GM21367 (cell line): Measurements from ENCODE around the gene PCYT1A.

Experiments
- ATAC-seq: cut with Tn5 transposase; IDR thresholded peaks from one replicate; pipeline ENCODE4 v1.9.1; 2021; ENCODE audit not compliant: unreplicated experiment

Gene PCYT1A

DNA sequence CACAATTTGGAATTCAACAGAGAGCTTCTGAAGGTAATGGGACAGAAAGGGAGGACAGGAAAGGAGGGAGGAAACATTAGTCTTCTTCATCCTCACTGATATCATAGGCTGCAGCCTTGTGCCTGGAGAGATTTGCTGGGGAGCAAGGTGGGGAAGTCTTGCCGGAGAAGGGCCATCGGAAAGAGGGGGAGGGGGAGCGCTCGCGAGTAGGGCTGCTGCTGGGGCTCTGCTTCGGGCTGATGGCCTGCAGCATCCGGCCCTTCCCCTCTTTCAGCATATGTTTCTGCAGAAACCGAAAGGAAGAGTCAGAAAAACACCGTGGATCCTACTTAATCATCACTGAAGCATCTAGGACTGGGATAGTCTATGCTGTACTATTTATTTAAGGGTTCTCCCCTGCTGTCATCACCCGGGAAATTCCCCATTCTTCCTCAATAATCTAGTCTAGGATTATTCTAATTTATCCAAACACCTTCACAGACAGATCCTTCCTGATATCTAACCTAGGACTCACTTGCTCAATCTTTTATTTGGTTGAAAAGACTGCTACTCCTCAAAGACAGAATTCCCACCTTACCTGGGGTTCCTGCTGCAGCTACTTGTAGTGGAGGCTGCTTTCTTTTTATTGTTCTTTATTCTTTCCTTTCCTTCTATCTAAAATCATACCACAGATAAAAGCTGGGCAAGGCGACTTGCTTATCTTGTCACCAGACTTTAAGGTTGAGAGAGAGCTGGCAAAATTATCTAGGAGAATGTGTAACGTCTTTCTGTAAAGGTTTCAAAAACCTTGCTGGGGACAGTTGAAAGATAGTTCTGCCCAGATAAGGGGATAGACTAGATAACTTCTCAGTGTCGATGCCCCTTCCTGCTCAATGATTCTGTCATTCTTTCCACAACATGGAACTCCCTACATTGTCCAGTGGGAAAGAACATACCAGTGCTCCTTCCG, 48.6 kb downstream of the PCYT1A start:
- ATAC-seq: no peak

DNA sequence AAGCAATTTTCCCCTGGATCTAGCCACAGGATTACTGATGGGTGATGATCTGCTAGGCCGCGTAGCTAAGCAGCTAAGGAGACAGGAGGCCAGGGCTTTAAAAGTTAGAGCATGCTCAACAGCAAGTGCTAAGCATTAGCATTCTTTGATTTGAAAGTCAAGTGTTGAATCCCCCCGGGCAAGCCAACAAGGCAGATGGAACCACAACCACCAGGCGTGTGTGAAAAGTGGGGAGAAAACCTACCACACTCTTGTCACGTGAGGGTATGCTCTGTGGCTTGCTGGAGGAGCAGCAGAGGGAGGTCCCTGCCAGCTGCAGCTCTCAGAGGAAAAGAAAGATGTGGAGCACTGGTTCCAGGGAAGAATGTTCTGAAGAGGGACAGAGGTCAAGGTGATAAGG, 50.3 kb downstream of the PCYT1A start:
- no peak for ATAC-seq

DNA sequence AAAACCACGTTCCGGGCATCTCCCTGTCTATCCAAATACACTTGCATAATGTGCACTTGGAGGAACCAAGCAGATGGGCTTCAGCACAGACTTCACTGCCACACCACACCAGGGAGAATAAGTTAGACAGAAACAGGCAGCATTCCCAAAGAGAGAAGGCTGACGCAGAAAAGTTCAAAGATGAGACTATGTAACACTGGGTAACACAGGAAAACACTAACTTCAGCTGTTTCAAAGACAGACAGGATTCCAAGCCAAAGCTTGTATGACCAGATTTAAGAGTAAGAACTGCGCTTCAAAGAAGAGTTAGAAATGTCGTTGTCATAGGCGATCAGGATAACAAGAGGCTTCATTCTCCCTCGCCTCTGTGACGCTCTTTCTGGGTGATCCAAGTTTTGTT, 51.3 kb downstream of the PCYT1A start:
- no peak for ATAC-seq

DNA sequence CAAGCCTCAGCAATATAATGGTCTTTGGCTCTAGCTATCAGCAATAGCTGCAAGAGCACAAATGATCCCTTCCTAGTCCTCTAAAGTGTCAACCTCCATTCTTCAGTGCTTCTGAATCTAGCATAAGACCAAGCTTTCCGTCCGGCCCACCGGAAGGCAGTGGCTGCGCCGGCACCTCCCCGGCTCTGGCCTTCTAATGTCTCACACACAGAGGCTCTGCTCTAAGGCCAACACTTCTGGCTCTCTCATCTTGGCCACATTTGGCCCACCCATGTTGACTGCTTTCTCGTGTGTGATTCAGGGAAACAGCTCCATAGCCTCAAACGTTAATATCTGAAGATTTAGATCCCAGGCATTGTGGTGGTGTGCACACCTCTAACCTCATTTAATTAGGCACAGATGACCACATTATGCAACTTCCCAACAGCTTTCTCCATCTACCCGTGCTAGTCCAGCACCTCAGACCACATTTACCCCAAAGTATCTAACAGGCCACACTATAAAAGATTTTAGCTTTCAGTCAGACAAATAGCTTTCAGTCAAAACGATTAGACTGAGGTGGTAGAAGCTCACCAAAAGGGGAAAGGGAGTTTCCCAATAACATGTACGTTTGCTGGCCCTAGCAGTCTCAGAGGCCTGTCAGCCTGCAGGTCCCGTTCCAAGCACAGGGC, 51.9 kb downstream of the PCYT1A start:
- no peak for ATAC-seq

DNA sequence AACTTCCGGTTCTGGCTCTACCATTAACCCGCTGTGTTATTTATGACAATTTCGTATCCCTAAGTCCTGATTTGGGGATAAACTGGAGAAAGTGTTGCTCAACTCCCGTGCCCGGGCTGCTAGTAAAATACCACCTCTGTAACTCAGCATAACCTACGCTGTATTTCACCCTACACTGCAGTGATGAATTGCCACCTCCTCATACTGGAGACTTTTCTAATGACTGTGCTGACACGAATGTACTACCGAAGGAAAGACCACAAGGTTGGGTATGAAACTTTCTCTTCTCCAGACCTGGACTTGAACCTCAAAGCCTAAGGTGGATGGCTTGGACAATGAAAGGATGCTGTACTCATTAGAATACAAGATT, 54.7 kb downstream of the PCYT1A start:
- no peak for ATAC-seq

DNA sequence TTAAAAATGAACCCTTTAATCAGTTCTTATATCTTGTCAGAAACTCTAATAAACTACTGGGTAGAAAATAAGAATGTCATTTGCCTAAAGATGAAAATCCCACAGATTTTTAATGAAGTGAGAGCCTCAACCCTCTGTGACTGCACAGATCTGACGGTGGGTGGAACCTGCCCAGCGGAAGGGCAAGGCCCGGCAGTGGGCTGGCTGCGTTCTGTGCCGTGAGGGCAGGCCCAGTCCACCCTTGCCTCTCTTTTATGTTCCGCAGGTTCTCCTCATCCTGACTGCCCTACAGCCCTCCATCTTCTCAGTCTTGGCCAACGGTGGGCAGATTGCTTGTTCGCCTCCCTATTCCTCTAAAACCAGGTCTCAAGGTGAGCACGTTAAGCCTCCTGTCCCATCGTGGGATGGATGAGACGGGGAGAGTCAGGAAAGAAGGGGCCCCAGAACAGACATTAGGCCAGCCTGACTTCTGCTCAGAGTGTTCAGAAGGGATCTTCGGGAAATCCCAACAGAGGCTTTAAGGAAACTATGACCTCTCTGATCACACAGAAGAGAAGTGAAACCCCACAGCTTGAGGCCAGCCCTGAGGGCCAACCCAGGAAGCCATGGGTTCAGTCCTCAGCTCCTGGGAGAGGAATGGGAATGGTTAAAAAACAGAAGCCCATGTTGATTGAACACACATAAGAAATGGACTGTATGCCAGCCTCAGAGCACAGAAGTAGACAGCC, 55.2 kb downstream of the PCYT1A start:
- ATAC-seq: no peak

DNA sequence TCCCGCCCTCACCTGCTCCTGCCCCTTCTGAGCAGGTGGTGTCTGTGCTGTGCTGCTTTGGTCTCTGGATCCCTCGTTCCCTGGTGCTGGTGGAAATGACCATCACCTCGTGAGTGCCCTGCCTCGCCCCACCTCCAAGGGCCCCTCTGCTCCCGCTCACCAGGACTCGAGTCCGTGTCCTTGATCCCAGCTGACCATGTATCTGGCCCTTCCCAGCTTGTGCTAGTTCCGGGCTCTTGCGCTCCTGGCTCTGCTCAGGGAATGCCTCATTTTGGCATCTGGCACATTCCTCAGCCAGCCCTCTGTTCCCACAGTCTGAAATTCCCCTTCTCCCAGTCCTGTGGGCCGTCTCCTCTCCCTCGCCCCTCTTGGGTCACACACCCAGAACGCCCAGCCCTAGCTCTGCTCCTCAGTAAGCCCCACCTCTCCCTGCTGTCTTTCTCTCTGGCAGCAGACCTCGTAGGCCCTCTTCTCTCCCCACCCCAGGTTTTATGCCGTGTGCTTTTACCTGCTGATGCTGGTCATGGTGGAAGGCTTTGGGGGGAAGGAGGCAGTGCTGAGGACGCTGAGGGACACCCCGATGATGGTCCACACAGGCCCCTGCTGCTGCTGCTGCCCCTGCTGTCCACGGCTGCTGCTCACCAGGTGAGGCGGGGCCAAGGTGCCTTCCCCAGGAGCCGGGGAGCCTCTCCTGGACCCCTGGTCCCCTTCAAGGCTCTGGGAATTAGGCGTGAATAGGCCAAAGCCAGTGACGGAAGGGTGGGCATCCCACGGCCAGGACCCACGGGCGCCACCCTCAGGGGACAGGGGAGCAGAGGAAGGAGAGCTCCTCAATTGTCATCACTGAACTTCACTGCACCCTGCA, 59.7 kb downstream of the PCYT1A start:
- no peak for ATAC-seq

DNA sequence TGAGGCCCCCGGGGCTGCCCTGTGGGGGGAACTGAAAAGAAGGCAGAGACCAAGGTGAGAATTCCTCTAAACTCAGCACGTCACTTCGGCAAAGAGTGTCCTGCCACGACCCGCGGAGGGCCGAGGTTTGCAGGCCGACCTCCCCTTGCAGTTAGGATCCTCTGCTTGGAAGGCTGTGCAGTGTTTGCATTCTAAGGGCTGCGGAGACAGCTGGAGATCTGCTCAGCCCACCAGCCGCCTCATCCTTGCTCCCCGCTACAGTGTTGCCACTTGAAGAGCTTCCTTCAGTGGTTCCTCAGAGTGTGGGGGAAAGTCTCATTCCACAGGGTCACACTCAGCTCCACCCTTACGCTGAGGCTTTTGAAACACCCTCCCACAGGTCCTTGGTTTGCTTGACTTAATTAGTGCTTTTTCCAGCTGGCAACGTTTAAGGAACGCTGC, 60.4 kb downstream of the PCYT1A start:
- ATAC-seq: no peak

DNA sequence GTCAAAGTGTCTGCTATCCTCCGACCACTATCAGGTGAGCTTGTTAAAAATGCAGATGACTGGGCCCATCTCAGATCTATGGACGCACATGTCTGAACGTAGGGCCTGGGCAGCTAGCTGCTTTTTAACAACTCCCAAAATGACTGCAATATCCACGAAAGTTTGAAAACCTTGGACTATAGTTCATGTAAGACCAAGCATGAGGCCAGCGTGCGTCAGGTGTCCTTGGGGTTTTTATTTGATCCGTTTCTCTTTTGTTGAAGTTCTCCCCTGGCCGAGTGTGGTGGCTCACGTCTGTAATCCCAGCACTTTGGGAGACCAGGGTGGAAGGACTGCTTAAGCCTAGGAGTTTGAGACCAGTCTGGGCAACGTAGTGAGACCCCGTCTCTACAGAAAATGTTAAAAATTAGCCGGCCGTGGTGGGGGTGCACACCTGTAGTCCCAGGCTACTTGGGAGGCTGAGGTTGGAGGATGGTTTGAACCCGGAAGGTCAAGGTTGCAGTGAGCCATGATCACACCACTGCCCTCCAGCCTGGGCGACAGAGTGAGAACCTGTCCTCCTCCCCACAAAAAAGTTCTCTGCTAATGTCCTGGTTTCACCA, 61.7 kb downstream of the PCYT1A start:
- no peak for ATAC-seq

DNA sequence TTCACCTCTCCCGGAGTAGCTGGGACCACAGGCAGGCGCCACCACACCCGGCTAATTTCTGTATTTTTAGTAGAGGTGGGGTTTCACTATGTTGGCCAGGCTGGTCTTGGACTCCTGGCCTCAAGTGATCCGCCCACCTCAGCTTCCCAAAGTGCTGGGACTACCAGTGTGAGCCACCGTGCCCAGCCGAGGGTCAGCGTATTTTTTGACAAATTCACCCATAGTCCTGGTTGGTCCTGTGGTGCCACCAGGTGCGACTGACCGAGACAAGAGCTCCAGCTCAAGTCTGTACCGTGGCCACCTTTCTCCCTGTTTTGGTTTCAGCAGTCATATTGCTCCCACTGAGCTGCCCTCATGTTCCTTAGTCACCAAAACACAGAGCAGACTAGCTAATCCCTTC, 62.4 kb downstream of the PCYT1A start:
- ATAC-seq: no peak

DNA sequence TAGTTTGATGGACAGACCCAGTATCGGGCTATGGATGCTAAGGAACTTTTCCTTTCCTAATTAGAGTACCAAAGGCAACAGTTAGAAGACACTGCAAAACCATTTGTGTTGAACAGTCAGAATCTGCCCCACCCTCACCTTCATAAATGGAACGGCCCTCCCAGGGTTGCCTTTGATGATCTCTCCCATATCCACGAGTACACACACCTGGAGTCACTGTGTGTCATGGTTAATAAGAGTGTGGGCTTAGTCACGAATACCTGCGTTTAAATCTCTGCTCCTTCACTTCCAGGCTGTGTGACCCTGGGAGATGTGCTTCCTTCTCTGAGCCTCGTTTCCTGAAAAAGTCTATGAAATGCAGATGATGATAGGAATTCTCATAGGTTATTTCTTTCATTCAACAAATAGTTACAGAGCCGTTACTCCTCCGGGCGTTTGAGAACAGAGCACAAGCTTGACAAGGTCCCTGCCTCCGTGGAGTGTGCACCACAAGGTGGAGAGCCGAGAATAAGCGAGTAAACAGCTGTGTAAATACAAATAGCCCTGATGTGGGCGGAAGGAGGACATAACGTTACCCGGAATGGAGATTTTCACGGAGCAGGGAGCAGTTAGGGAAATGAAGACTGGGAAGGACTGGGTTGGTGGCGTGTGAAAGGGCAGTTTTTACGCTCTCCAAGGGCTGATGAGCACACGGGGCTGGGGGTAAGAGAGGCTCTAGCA, 64.5 kb downstream of the PCYT1A start:
- ATAC-seq: no peak

DNA sequence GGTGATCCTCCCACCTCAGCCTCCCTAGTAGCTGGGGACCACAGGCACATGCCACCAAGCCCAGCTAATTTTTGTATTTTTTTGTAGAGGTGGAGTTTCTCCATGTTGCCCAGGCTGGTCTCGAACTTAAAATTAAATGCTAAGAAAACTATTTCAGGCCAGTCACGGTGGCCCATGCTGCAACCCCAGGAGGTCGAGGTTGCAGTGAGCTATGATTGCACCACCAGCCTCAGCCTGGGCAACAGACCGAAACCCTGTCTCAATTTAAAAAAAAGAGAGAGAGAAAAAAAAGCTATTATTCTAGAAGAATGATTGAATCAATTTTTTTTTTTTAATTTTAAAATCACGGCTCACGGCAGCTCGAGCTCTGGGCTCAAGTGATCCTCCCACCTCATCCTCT, 66.5 kb downstream of the PCYT1A start:
- ATAC-seq: no peak

DNA sequence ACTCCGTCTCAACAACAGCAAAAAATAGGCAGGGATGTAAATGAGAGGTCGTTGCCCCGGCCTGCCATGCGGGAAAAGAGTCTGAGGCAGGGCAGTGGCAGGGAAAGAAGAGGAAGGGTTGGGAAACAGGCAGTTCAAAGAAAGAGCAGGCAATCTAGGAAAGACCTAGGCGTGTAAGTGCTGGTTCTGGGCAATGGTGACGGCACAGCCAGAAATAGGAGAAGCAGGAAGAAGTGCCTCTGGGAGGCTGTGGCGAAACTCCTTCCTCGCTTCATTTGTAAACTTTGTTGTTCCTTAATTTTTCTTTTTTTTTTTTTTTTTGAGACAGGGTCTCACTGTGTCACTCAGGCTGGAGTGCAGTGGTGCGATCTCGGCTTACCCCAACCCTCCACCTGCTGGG, 66.9 kb downstream of the PCYT1A start:
- ATAC-seq: no peak

DNA sequence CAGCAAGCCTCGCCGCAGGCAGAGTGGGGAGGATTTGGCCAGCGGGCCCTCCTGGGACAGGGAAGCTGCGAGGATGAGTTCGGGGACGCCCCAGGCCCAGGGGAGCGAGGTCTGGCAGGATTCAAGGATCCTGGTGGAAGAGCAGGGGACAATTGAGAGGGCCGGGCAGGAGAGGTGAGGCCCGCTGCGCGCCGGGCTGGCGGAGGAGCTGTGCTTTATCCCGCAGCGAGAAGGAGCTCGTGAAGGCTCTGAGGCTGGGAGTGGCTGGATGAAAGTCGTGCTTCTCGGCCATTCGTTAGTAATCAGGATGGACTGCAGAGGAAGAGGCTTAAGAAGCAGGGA, 67.6 kb downstream of the PCYT1A start:
- no peak for ATAC-seq

DNA sequence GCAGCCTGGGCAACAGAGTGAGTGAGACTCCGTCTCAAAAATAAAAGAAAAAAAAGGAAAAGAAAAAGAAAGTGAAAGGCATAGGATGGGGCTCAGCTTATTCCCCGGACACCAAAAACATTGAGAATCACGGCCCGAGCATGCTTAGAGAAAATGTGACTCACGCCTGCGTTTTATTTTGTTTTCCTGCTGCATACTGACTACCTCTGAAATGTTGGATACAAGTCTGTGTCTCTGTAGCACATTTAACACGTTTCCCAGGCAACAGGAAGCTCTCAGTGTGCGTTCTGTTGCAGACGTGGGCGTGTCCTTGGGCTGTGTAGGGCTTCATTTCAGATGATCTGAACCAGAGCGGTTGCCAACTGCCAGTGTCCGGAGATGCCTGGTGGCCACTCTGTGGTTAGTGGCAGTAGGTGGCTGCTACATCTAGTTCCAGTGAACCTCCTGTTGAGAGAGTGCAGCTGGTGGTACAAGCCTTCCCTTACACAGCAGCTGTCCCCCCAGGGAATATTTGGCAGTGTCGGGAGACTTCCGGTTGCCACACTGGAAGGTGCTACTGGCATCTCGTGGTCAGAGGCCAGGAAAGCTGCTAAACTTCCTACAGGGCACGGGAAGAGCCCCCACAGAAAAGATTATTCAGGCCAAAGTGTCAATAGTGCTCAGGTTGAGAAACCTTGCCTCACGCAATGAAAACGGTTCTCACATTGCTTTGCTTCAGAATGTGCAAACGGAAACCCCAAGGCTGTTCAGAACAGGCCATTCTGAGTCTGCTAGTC, 68.1 kb downstream of the PCYT1A start:
- ATAC-seq: no peak

DNA sequence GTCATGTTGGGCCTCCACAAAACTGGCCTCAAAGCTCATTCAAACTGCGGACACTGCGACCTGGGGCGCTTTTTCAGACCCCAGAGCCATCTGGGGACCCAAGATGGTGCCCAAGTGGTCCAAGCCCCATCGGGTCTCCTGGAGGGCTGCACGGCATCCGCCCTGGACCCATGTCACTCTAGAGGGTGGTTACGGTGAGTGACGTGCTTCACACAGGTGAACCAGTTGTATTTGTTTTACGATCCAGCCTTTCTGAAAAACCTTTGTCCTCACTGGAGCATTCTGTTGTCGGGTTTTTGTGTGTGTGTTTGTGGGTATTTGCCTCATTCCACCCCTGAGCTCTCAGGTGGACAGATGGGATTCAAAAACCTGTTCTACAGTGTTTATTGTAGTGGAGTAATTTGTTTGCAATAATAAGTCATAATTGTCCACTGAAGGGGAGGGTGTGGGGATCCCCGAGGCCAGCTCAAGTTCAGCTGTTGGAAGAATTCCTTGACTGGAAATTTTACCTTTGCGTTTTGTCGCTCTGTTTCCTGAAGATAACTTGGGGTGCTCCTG, 69.3 kb downstream of the PCYT1A start:
- no peak for ATAC-seq

DNA sequence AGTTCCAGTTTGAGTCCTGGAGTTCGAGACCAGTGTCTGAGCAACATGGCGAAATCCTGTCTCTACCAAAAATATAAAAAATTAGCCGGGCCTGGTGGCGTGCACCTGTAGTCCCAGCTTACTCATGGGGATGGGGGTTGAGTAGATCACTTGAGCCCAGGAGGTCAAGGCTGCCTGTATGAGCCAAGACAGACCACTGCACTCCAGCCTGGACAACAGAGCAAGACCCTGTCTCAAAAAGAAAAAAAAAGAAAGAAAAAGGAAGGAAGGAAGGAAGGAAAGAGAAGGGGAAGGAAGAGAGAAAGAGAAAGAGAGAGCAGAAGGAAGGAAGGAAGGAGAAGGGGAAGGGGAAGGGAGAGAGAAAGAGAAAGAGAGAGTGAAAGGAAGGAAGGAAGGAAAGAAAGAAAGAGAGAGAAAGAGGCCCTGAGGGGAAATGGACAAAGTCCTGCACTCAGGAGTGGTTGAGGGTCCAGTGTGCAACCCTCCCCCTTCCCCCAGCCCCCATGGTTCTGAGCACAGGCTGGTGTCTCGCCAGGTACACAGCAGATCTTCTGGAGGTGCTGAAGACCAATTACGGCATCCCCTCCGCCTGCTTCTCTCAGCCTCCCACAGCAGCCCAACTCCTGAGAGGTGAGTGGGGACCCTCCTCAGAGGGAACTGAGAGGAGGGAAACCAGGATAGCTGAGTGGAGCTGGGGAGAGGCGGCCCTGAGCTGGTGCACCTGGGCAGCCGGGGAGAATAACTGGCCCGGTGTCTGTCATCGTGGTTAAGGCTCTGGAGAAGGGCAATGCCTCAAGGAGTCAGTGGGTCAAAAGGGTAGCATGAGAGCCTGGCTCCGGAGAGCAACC, 70.0 kb downstream of the PCYT1A start:
- no peak for ATAC-seq

DNA sequence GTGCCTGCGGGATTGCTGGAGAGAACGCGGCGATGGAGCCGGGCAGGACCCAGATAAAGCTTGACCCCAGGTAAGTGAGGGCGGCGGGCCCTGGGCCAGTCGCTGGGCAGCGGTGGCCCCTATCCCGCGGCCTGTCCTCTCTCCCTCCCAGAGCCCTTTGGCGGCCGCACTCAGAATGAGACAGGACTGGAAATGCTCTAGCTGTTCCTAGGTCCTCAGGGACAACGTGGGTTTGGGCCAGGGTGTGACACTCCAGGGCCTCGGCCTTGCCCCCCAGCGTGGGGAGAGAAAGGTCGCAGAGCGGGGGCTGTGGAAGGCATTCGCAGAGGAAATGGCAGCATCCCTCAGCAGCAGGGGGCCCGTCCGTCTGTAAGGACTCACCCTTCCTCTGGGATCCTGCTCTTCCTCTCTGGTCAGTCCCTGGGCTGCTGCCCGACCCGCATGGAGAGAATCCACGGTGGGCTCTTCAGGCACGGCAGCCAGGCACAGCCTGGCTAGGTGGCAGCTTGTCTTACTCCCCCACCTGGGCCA, 70.8 kb downstream of the PCYT1A start:
- ATAC-seq: no peak
